Liver (tissue), 9 donors: ENCODE measurements around the gene BEX4. TPM values are rescaled to one million over a fixed set of nuclear protein-coding genes. Genes with fewer than 3 reads are reported as not detected.
A peak's percentile ranks its signal among the peaks of the same experiment; 100 is the strongest.

ENCODE experiments used
- DNase-seq: peaks from one replicate; pipeline ENCODE4 v3.0.0-alpha.2; 2017; ENCODE audit warnings: low spot score
- H3K27ac ChIP-seq, 2 donors: one replicate each; pipeline ENCODE4 v1.7.0; 2013; ENCODE audit warnings: inconsistent platforms in 2 of 2, low read length in 2 of 2, control low read depth in 1 of 2, low read depth in 1 of 2, mild to moderate bottlenecking in 1 of 2
- H3K27me3 ChIP-seq, 4 donors: one replicate each; pipeline versions ENCODE4 v1.6.1 to v1.7.0; 2013; ENCODE audit warnings: low read length in 3 of 4, inconsistent platforms in 1 of 4, mild to moderate bottlenecking in 1 of 4, moderate library complexity in 1 of 4; ENCODE audit not compliant: control insufficient read depth in 4 of 4, insufficient read depth in 4 of 4
- H3K36me3 ChIP-seq, 4 donors: one replicate each; pipeline versions ENCODE4 v1.6.1 to v1.7.0; 2013; ENCODE audit warnings: low read length in 3 of 4, mild to moderate bottlenecking in 3 of 4, low read depth in 1 of 4, moderate library complexity in 1 of 4; ENCODE audit not compliant: control insufficient read depth in 4 of 4, insufficient read depth in 3 of 4
- H3K4me1 ChIP-seq, 4 donors: one replicate each; pipeline versions ENCODE4 v1.6.1 to v1.7.0; 2013; ENCODE audit warnings: low read length in 3 of 4, mild to moderate bottlenecking in 3 of 4, moderate library complexity in 1 of 4; ENCODE audit not compliant: control insufficient read depth in 4 of 4, insufficient read depth in 4 of 4
- H3K4me3 ChIP-seq, 3 donors: one replicate each; pipeline versions ENCODE4 v1.6.1 to v1.7.0; 2013; ENCODE audit warnings: low read length in 3 of 3, control low read depth in 1 of 3, low read depth in 1 of 3, mild to moderate bottlenecking in 1 of 3
- H3K9ac ChIP-seq, 2 donors: one replicate each; pipeline ENCODE4 v1.7.0; 2013; ENCODE audit warnings: low read length in 2 of 2, mild to moderate bottlenecking in 2 of 2, moderate library complexity in 2 of 2, control low read depth in 1 of 2, low read depth in 1 of 2
- H3K9me3 ChIP-seq, 4 donors: one replicate each; pipeline versions ENCODE4 v1.6.1 to v1.7.0; 2013; ENCODE audit warnings: low read length in 3 of 4; ENCODE audit not compliant: control insufficient read depth in 4 of 4
- CTCF ChIP-seq: fragments of 150-350 bp; IDR thresholded peaks from 2 replicates; pipeline ENCODE4 v1.5.1; 2017; ENCODE audit warnings: improper control_type of control experiment, low read depth, low read length; ENCODE audit not compliant: missing input control
- FOXA1 ChIP-seq: IDR thresholded peaks from 2 replicates; pipeline ENCODE4 v1.6.1; 2016; ENCODE audit warnings: antibody characterized with exemption
- FOXA2 ChIP-seq: IDR thresholded peaks from 2 replicates; pipeline ENCODE4 v1.6.1; 2016; ENCODE audit warnings: antibody characterized with exemption
- HNF4A ChIP-seq, 2 donors: conservative IDR thresholded peaks; 2 replicates each; pipeline ENCODE4 v1.6.1; 2016; ENCODE audit warnings: antibody characterized with exemption in 2 of 2, mild to moderate bottlenecking in 2 of 2
- MAX ChIP-seq: IDR thresholded peaks from 2 replicates; pipeline ENCODE4 v1.6.1; 2016; ENCODE audit warnings: antibody characterized with exemption
- NR2F2 ChIP-seq: IDR thresholded peaks from 2 replicates; pipeline ENCODE4 v1.6.1; 2016; ENCODE audit warnings: antibody characterized with exemption
- REST ChIP-seq: IDR thresholded peaks from 2 replicates; pipeline ENCODE4 v1.6.1; 2016; ENCODE audit warnings: antibody characterized with exemption, mild to moderate bottlenecking
- SP1 ChIP-seq: IDR thresholded peaks from 2 replicates; pipeline ENCODE4 v1.6.1; 2018; ENCODE audit warnings: antibody characterized with exemption, mild to moderate bottlenecking
- TAF1 ChIP-seq: conservative IDR thresholded peaks from 2 replicates; pipeline ENCODE4 v1.6.1; 2016; ENCODE audit warnings: antibody characterized with exemption, mild to moderate bottlenecking
- YY1 ChIP-seq: IDR thresholded peaks from 2 replicates; pipeline ENCODE4 v1.6.1; 2016; ENCODE audit warnings: antibody characterized with exemption, mild to moderate bottlenecking
- WGBS: extraction: QIAGEN DNeasy Blood & Tissue Kit; methylation state at CpG from one replicate; pipeline ENCODE4 v1.1.7; 2013; 5-methylcytosine and 5-hydroxymethylcytosine counted together
- polyA plus RNA-seq, 2 donors: library from polyadenylated mRNA; stranded (reverse) in 1 of 2; unstranded in 1 of 2; fragments of 200-250 nt in 1 of 2; fragments of >200 nt in 1 of 2; fragmentation: Nextera tagmentation in 1 of 2; extraction: Ambion mirVana in 1 of 2; gene quantifications; one replicate each; pipeline versions ENCODE4 v1.2.1 to v1.2.3, GENCODE V29; 2013 to 2015
- total RNA-seq, 2 donors: library from RNA; depleted of rRNA; stranded (reverse); fragments of >200 nt; gene quantifications; one replicate each; pipeline ENCODE4 v1.2.3, GENCODE V29; 2014
- donor health status: healthy.
- donor health status: healthy.
- donor health status: healthy.
- donor health status: healthy.
- donor health status: healthy.

The BEX4 gene
- total and polyA plus RNA-seq, 4 donors: 2.0 to 26.5 (median 7.5) TPM

DNA sequence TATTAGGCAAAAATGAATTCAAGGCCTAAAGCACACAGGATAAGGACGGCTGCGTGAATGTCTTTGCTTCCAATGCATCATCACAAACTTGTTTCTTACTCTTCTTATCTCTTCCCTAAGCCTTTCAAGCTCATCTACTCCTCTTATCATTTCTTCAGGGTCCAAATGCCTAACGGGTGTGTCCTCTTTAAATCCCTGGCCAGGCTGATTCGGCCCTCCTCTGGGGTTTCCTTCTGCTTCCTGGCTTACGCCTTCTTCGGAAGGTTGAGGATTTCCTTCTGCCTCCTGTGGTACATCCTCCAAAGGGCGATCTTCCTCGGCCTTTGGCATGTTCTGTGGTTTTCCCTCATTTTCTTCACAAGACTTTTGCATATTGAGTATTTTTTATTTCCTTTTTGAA is 38.7 kb downstream of the BEX4 start:
- 57% methylated on average over 8 of the region's 8 CpGs for WGBS
- Histone ChIP-seq H3K4me3 (no peak overlapping the region), H3K27ac (peak overlapping the region in 1 of 2 donors; percentile 76)

GRCh38 chrX:103254171-103254824 is 39.4 kb downstream of the BEX4 start:
- peak overlapping the region; percentile 55 to 72 for H3K9ac ChIP-seq
- 6% methylated on average over 22 of the region's 22 CpGs for WGBS
- H3K4me3 ChIP-seq: peak overlapping the region; percentile 72 to 84 (median 75)
- TF ChIP-seq SP1 (no peak), YY1 (peak; percentile 17)
- H3K27me3 ChIP-seq: no peaks in the 10 kb centered on the region
- H3K4me1 ChIP-seq: peaks cover 0 to 10% (median 5%) of the 10 kb centered on the region in 4 donors
- H3K27ac ChIP-seq: peak overlapping the region; percentile 73 to 76
- peaks cover 0 to 2% (median 0%) of the 10 kb centered on the region in 4 donors for H3K36me3 ChIP-seq
- peak; percentile 44 for DNase-seq
- H3K9me3 ChIP-seq: no peaks in the 10 kb centered on the region

More for the DNA sequence above, 38.7 kb downstream of the BEX4 start:
- Histone ChIP-seq H3K9ac (no peak overlapping the region), H3K4me1 (peaks cover 0 to 9% (median 5%) of the 10 kb centered on the region in 4 donors), H3K36me3 (peaks cover 0 to 2% (median 0%) of the 10 kb centered on the region in 4 donors), H3K9me3 (no peaks in the 10 kb centered on the region), H3K27me3 (no peaks in the 10 kb centered on the region)
- no peak for TF ChIP-seq FOXA2
- no peak for TF ChIP-seq CTCF
- no peak for TF ChIP-seq SP1
- no peak for TF ChIP-seq TAF1
- no peak for TF ChIP-seq REST
- TF ChIP-seq NR2F2: no peak
- no peak for TF ChIP-seq MAX
- no peak for TF ChIP-seq FOXA1
- no peak for DNase-seq

DNA sequence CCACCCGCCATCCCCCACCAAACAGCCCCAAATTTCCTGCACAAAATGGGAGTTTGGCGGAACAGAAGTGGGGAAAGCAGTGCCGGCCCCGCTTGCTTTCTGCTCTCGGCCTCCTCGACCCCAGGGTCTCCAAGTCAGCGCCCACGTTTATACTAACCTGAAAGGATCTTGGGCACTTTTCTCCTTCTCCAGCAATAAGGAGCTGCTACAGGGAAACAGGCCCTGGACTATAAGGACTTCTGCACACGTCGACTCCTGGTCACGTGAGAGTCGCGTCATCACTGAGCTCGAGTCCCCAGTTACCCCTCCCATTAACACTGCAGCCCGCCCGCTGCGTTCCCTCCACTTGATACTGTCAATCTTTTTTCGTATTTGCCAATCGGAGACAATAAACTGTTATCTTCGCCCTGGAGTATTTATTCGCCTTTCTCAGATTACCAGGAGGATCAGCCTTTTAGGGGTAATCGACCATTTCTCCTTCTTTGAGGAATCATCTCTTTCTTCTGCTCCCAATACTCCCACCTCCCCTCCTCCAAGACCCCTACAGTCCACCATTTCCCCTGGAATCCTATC is 40.1 kb downstream of the BEX4 start, which contains the start of gene TCEAL8:
TCEAL8 (minus strand) TSS at position 235 of the 573 bp plus-strand sequence. CDS start 1,176 bp downstream, outside the sequence.
- H3K27ac ChIP-seq: peak within 1 kb of the TSS; percentile 73 to 76

More for the DNA sequence above, 40.1 kb downstream of the BEX4 start, which contains the start of gene TCEAL8:
- H3K36me3 ChIP-seq: peaks cover 0 to 2% (median 0%) of the 10 kb centered on the region in 4 donors
- H3K27me3 ChIP-seq: no peaks in the 10 kb centered on the region
- H3K9ac ChIP-seq: peak within 1 kb of the TSS; percentile 55 to 72
- peak within 1 kb of the TSS; percentile 72 to 84 (median 75) for H3K4me3 ChIP-seq
- TF ChIP-seq HNF4A (conservative IDR thresholded peaks at IDR 0.05): peak in 1 of 2 donors; percentile 11
- TF ChIP-seq NR2F2: no peak
- TF ChIP-seq TAF1: no peak
- peak; percentile 32 for TF ChIP-seq YY1
- no peak for TF ChIP-seq REST
- H3K4me1 ChIP-seq: peaks cover 0 to 10% (median 5%) of the 10 kb centered on the region in 4 donors
- H3K9me3 ChIP-seq: no peaks in the 10 kb centered on the region
- WGBS: under 1% methylated on average over 22 of the region's 22 CpGs
- peak; percentile 59 for DNase-seq
